Measurements from ENCODE around the gene COL18A1.

GRCh38 chr21:45357436-45358260, 47.3 kb upstream of the COL18A1 start:
- TF ChIP-seq, protein P1, sequence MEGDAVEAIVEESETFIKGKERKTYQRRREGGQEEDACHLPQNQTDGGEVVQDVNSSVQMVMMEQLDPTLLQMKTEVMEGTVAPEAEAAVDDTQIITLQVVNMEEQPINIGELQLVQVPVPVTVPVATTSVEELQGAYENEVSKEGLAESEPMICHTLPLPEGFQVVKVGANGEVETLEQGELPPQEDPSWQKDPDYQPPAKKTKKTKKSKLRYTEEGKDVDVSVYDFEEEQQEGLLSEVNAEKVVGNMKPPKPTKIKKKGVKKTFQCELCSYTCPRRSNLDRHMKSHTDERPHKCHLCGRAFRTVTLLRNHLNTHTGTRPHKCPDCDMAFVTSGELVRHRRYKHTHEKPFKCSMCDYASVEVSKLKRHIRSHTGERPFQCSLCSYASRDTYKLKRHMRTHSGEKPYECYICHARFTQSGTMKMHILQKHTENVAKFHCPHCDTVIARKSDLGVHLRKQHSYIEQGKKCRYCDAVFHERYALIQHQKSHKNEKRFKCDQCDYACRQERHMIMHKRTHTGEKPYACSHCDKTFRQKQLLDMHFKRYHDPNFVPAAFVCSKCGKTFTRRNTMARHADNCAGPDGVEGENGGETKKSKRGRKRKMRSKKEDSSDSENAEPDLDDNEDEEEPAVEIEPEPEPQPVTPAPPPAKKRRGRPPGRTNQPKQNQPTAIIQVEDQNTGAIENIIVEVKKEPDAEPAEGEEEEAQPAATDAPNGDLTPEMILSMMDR (conservative IDR thresholded peaks at IDR 0.05; ENCODE audit: low read depth, low read length), result 0 out of 2 replicates have a peak, but pooled peaks have one; percentile 26
- no peak for TF ChIP-seq EZH2 (IDR thresholded peaks at IDR 0.05; ENCODE audit: borderline replicate concordance, low read depth, low read length, poor library complexity, severe bottlenecking)
